ENCODE results near the gene HEPN1. TPM values are rescaled to one million over a fixed set of nuclear protein-coding genes. Genes with fewer than 3 reads are reported as not detected.

HEPN1 gene
- total and polyA plus RNA-seq, 2 of the 8 experiments (the other 6 are each of a cell fraction or from before 2014, with no cell fraction given) = not detected

DNA sequence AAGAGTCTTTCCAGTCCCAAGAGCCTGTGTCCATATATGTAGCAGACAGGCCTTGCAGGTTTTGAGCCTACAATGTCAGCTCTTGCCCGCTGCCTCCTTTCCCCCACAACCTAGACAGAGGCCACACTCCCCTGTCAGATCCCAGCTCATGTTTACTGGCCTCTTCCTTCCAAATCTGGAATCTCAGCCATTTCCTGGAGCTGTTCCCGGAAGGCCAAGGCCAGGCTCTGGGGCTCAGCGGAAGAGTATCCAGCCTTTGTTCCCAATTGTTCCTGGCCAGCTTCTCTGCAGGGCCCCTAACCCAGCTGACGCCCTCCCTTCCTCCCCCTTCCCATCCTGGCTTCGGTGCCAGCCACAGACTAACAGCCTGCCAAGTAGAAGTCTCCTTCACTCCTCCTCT, 20.3 kb upstream of the HEPN1 start (continued):
- TF ChIP-seq, protein P1, sequence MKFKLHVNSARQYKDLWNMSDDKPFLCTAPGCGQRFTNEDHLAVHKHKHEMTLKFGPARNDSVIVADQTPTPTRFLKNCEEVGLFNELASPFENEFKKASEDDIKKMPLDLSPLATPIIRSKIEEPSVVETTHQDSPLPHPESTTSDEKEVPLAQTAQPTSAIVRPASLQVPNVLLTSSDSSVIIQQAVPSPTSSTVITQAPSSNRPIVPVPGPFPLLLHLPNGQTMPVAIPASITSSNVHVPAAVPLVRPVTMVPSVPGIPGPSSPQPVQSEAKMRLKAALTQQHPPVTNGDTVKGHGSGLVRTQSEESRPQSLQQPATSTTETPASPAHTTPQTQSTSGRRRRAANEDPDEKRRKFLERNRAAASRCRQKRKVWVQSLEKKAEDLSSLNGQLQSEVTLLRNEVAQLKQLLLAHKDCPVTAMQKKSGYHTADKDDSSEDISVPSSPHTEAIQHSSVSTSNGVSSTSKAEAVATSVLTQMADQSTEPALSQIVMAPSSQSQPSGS (IDR thresholded peaks at IDR 0.05; ENCODE audit: low read length) = no peak
- no peak for TF ChIP-seq E2F6 (IDR thresholded peaks at IDR 0.05)
